GM12874 (cell line): ENCODE data around the gene IFT172.

Experiments used
- CTCF ChIP-seq: IDR thresholded peaks from 2 replicates; pipeline ENCODE4 v1.5.1; 2011; ENCODE audit warnings: low read depth, mild to moderate bottlenecking, control low read depth, low read length, moderate library complexity; ENCODE audit not compliant: insufficient read depth

Gene IFT172

DNA sequence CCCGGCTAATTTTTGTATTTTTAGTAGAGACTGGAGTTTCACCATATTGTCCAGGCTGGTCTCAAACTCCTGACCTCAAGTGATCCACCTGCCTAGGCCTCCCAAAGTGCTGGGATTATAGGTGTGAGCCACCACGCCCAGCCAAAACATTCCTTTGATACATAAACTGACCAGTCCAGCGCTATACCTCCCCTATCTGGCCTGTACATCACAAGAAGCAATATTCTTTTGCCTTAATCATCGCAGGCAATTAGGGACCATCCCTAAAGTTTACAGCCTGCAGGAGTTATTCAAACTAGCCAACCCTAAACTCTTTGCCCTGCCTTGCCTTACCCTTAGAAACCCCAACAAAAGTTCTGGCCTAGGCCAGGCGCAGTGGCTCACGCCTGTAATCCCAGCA is 73.4 kb downstream of the IFT172 start:
- no peak for TF ChIP-seq CTCF

DNA sequence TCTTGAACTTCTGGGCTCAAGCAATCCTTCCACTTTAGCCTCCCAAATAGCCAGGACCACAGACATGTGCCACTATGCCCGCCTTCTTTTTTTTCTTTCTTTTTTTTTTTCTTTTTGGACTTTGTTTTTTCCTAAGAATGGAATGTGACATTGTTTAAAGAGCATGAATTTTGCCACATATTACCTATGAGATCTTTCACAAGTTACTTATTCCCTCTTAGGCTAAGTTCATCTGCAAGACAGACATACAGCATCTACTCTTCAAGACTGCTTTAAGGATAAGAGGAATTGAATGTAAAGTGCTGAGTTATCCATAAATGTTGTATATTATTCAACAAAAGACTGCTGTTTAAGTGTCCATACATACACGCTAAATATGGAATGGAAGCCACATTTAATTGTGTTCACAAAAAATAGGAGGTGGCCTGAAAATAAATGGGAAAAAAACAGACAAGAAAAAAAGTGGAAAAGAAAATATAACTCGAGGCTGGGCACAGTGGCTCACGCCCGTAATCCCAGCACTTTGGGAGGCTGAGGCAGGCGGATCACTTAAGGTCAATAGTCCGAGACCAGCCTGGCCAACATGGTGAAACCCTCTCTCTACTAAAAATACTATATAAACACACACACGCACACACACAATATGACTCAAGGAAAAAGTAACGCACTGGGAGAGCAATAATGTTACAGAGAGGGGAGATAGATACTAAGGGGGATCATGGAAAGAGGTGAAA is 77.0 kb downstream of the IFT172 start:
- TF ChIP-seq CTCF, result no peak

- no peak for TF ChIP-seq CTCF
Measured at GRCh38 chr2:27409321-27410073, 80.0 kb downstream of the IFT172 start, which contains the start of gene PPM1G. Gene PPM1G (minus strand): TSS chr2:27409591. CDS start chr2:27409422, 169 bp downstream.

GRCh38 chr2:27408601-27409320 is 80.8 kb downstream of the IFT172 start:
- no peak for TF ChIP-seq CTCF

GRCh38 chr2:27407798-27408491 is 81.6 kb downstream of the IFT172 start:
- TF ChIP-seq CTCF, result peak; percentile 32; the same call in 1 of the 2 replicates

DNA sequence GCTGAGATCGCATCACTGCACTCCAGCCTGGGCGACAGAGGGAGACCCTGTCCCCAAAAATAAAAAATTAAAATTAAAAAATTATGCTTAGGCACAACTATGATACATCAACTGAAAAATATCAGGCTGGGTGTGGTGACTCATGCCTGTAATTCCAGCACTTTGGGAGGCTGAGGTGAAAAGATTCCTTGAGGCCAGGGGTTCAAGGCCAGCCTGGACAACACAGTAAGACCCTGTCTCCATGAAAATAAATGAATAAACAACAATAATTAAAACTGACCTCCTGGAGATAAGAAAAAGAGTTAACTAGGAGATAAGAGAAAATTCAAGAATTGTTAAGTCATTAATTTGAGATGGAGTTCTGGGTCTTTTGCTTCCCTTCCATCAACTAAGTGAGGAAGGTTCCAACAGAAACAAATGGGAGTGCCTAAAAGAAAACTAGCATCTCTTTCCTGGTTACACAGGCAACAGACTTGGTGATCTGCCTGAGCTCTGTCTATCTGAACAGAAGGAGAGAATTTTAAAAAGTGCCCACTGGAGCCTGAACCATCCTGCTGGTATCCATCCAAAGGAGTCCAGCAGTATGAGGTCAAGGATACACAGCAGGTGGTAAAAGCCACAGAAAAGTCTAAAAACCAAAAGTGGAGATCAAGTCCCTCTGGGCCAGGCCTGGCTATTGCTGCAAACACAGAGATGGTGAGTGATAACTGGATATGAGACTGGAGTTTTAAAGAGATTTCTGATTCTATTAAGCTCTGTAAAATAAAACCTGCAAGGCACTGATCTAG is 89.0 kb downstream of the IFT172 start:
- no peak for TF ChIP-seq CTCF
